G401 (cell line): Measurements from ENCODE around the gene ZNF778. TPM values are rescaled to one million over a fixed set of nuclear protein-coding genes. Genes with fewer than 3 reads are reported as not detected.

Experiments
- DNase-seq: peaks from one replicate; pipeline ENCODE4 v3.0.0-alpha.2; 2015; ENCODE audit warnings: low spot score
- in situ Hi-C: cut with HindIII; loops from 2 replicates; pipeline ENCODE4 v1.10.0; 2016; ENCODE audit warnings: low sequenced_read_pairs, mixed read lengths
- total RNA-seq: library from RNA; depleted of rRNA; stranded (reverse); fragments of >200 nt; shearing (Covaris generic); gene quantifications from 2 replicates; pipeline ENCODE4 v1.2.3, GENCODE V29; 2014; rRNA removed

The ZNF778 gene
- total RNA-seq = 8.3 and 23.0 TPM in 2 replicates

DNA sequence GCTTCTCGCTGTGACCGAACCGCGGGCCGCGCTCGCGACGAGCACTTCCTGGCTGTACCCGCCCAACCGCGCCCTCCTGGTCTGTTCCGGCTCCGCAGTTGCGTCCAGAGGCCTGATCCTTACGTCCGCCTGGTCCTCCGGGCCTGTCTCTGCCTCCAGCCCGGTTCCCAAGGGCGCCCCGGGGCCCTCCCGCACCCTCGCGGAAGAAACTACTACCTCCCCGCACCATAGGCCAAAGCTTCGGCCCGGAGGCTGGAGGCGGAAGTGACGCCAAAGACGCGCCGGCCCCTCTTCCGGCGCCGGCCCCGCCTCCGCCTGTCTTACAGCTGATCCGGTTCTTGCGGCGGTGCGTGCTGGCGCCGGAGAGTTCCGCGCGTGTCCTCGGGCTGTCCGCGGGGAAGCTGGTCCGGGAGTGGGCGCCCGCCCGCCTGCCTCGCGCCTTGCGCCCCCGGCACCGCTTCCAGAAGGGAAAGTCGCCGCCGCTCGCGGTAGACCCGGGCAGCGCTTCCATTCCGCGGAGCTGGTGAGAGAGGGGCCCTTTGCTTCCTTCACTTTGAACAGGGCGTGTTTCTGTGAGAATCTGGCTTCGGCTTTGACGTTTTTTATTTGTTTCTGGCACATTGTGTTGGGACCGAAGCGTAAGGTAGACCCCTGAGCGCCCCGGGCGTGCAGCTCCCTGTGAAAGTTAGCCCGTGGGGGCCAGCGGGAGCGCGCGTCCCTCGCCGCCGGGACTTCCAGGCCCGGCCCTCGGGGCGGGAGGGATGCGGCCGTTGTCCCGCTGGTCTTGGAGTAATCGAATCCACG, at the start of gene ZNF778:
ZNF778 (plus strand) TSS at position 316 of the 804 bp plus-strand sequence. CDS start 3,425 bp downstream, outside the sequence.
- in situ Hi-C loops = no loop called here
- DNase-seq = peak; percentile 87

DNA sequence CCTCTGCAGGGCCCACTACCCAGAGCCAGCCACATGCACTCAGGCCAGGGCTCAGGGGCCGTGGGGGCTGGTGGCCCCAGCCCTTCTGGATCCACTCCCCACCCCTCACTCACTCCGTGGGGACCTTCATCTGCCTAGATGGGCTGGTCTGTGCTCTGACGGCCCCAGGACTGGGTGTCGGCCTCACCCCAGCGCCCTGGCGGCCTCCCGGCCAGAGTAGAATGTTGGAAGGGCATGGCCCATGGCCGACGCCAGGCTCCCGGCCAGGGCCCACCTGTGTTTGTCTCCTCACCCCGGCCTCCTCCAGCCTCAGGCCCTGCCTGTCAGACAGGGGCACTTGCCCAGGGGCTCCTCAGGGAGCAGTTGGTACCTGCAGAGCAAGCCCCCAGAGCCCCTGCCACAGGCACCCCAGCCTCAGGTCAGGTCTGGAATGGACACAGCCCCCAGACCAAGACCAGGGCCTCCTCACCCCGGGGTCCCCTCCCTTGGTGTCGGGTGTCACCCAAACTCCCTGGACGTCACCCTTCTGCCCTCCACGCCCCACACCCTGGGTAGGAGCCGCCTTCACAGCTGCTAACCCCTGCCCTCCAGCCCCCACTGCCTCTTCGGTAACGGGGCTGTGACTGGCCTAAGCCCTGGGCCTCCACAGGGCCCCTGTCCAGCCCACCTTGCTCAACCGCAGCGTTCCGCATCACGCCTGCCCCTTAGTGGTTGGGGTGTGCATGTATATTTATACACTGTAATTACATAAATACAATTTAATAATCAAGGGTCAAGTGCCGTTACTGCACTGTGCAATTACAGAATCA, 48.9 kb upstream of the ZNF778 start:
- DNase-seq = no peak
- in situ Hi-C loops = no loop called here

DNA sequence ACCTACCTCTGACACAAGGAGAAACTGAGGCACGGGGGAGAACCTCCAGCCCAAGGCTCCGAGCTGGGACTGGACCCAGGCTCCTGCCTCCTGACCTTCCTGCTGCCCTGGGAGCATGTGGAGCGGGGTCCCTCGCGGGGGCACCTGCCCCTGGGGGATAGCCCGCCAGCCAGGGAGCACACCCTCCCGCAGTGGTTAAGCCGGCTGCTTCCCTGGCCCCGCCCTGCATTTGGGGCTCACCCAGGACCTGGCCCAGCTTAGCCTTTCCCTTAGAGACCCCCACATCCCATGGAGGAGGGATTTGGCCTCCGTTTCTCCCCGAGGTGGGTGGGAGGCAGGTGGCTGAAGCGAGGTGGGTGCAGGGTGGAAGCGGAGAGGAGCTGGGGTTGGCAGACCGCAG, 47.7 kb upstream of the ZNF778 start:
- no peak for DNase-seq
- in situ Hi-C loops = no loop called here

DNA sequence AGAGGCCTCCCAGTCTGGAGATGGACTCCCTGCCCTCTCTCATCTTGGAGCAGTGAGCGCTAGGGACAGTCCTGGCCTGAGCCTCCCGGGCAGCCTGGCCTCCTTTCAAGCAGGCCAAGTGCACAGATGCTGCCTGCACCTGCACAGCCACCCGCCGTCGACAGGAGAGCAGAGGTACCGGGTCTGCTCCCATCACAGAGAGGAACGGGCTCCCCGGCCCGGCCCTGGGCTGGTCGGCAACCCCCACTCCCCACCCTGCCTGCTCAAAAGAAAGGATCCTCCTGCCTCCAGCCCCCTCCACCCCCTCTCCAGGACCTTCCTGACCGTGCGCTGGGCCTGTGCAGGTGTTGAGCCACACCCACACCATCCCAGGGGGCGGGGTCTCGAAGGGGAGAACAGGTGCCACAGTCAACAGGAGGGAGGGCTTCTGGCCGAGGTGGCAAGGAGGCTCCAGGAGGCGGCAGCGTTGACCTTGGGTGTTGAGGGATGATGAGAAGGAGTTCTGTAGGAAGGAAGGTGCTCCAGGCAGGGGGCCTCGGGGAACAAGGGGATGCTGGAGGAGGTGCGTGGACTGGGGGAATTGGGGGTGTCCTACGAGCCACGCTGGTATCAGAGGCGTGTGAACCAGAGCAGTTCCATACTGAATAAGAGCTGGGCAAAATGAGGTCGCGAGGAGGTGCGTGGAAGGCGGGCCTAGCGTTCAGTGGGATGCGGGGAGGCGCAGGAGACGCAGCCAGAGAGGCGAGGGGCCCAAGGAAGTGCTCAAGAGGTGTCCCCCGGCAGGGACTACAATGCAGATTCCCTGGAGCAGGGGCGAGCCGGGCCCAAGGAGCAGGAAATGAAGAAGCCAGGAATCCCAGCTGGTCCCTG, 46.9 kb upstream of the ZNF778 start:
- in situ Hi-C loops = no loop called here

DNA sequence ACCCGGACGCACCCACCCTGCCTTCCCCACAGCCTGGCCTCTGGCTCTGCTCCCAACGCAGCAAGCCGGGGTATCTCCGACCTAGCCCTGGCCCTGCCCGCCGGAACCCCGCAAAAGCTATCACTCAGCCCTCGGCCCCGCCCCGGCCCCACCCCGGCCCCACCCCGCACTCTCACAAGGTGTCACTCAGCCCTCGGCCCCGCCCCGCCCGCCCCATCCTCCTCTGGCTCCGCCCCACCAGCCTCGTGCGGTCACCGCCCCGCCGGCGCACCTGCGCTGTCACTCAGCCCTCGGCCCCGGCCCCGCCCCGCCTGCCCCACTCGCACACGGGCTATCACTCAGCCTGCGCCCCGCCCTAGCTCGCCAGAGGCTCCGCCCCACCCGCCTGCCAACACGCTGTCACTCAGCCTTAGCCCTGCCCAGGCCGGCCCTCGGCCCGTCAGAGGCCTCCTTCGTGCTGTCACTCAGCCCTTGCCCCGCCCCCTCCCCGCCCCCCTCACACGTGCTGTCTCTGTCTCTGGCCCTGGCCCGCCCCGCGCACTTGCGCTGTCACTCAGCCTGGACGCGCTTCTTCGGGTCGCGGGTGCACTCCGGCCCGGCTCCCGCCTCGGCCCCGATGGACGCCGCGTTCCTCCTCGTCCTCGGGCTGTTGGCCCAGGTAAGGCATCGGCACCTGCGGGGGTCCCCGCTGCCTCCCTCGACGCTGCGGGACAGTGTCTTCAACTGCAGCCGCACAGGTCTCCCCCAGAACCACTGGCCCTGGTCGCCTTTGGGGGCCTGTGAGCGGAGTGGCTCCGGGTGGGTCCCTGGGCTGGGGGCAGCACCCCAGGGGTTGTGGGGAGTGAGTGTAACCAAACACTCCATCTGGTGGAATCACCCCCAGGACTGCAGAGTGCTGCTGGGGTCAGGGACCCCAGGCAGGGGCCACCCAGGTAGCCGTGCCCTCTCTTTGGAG, 46.0 kb upstream of the ZNF778 start, which contains the start of gene CDH15:
CDH15 (plus strand) TSS at position 533 of the 955 bp plus-strand sequence; CDS start at position 617, 84 bp downstream.
- in situ Hi-C loops = no loop called here
- peak; percentile 99 for DNase-seq

More for the DNA sequence above, 46.9 kb upstream of the ZNF778 start:
- peak; percentile 53 for DNase-seq

DNA sequence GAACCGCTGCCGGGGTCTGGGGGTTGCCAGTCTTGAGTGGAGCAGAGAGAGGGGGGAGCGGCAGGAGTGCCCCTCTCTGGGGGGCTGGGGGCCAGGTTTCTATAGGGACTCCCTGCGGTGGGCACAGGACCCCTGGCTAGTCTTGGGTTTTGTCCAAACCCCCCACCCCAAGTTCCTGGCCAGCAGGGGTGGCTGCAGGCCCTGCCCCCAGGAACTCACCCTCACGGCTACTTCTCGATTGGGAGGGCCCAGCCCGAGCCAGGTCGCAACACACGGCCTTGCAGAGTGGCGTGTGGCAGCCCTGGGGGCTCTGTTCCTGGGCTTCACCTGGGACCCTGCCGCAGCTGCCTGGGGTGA, 45.4 kb upstream of the ZNF778 start:
- peak; percentile 26 for DNase-seq
- in situ Hi-C loops = no loop called here

DNA sequence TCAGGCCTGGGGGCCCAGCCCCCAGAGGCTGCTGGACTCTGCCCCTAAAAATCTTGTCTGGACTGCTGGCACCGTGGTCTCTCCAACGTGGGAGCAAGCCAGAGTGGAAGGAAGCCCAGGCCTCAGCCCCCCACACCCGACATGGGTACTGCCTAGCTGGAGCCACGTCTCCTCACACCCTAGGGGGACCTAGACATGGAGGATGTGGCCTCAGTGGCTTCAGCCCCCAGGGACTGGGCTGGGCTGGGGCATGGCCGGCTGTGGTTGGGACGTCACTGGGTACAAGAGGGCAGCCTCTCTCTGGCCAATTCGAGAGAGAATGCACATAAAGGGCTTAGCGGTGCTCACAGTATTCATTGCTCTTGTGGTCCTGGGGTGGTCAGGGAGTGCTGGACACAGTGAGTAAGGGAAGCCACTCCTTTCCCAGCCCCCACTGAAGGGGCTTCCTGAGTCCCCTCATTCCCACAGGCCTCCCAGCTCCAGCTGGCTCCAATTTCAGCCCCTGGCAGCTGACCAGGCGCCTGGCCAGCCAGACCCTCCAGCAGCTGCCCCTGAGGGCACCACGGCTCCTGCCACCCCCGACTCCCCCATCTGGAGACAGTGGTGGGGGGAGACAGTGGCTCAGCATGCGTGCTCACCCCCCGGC, 44.9 kb upstream of the ZNF778 start:
- DNase-seq = peak; percentile 41
- in situ Hi-C loops = no loop called here

DNA sequence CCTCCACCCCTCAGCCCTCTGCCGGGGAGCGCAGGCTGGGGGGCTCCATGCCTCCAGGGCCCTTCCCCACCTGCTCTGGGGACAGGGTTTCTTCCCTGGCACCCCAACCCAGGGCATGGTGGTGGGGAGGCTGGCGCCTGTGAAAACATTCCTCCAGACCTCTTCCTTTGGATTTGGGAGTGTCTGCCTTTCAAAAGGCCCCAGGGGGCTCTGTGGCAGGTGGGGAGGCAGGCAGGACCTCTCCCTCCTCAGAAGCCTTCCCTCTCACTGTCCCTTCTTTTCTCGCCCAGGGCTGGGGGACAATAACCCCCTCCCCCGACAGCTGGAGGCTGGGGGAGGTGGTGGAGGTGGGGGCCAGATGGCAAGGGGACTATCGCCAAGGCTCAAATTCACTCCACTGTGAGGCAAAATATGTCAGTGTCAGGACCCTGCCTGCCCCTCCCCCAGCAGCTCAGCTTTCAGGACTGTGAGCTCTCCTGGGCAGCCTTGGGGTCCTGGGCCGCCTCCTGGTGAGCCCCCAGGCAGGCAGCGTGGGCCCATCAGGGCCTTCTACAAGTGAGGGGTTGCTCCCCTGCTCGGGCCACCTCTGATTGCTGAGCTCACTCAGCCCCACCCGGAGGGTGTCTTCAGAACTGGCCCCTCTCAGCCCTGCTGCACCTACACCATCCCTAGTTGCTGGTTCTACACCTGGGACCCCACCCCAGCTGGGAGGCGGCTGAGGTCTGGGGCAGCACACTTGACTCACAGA, 44.2 kb upstream of the ZNF778 start:
- DNase-seq = peak; percentile 28
- in situ Hi-C loops = no loop called here

DNA sequence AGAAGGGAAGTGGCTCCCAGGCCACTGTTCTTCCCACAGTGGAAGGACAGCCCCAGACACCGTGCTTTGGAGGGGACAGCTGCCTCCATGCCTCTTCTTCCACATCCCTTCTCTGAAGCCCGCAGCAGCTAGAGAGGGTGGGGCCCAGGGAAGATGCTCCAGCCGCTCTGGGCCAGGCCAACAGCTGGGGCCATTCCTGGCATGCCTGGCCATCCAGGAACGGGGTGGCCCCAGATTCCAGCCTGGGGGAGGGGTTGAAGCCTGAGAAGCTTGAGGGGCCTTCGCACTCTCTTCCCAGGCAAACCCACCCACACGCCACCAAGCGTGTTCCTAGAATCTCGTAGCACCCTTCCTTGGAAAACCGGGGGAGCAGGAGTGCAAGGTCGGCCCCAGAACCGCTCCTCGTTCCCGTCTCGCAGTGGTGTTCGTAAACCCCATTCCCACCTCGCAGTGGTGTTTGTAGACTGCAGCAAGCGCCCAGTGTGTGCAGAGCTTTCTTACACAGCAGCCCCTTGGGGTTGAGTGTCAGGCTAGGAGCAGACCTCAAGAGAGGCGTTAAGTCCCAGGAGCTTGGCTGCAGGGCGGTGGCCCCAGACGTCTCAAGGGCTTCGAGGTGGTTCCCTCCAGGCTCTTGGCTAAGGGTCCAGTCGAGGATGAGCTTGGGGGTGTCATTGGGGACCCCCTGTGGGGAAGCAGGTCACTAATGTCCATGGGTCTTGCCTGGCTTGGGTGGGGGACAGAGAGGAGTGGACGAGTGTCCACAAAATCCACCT, 43.3 kb upstream of the ZNF778 start:
- DNase-seq = peak; percentile 28
- in situ Hi-C loops = no loop called here

DNA sequence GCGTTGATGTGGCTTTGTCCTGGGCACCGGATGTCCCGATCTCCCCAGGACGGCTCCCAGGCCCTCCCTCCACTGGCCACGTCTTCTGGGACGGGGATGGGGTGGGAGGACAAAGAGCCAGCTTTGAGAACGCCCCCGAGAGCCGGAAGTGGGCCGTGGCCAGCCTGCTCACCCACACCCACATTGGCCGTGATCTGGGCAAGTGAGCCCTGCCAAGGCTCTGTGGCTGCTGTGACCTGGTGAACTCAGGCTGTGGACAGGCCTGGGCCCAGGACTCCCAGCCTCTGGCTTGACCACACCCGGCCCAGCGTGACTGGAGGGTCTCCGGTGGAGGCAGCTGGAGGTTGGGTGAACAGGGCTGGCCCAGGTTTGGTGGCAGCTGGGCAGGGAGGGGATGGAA, 42.6 kb upstream of the ZNF778 start:
- in situ Hi-C loops = no loop called here
- DNase-seq = no peak

DNA sequence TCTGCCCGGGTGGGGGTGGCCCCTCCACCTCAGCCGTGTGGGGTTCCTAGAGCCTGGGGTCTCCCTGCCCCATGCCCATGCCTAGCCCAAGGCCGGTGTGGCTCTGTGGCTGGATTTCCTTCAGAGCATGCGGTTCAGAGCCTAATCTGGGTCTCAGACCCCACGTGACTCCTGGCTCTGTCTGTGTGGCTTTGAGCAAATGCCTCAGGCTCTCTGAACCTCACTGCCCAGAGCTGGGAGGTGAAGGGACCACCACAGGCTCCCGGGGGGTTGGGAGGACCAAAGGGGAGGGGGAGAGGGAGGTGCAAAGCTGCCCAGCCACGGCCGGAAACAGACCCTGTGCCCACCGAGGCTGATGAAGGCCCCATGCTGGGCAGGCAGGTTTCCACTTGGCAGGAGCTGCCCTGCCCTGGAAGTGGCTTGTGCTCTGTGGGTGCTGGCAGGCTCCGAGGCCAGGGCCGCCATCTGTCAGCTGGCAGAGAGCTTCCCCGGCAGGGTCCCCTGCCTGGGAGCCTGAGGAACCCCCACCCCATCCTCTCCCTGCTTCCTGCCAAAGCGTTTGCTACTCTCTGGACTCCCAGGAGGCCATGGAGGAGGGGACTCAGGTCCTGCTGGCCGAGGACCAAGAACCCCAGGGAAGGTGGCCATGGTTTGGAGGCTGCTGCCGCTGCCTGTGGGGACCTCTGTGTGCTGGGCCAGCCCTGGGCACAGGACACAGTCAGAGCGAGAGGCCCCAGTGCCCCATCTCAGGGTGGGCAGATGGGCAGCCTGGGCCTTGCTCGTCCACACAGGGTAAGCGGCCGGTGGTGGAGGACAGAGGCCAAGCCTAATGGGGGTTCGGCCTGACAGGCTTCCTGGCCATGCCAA, 42.0 kb upstream of the ZNF778 start:
- in situ Hi-C loops = no loop called here
- peak; percentile 95 for DNase-seq

DNA sequence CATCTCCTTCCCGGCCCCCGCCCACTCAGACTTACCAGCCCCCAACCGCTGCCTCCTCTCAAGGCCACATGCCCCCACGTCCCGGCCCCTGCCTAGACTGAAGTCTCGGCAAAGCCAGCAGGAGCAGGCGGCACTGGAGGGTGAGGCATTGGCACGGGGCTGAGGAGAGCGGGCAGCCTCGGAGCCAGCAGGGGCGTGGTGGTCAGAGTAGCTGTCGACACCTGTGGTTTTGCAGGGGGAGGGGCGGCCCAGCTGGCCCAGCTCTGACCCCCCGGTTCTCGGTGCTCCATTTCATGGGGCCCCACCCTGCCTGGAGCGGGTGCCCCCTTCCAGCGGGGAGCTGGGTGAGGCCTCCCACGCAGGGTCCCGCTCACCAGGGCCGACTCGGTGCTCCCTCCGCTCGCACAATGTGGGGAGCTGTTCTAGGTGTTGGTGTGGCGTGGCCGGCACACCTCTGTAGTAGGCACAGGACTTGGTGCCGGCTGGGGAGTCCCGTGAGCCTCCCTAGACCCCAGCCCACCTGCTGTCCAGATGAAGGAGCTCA, 41.3 kb upstream of the ZNF778 start:
- no peak for DNase-seq
- in situ Hi-C loops = no loop called here

DNA sequence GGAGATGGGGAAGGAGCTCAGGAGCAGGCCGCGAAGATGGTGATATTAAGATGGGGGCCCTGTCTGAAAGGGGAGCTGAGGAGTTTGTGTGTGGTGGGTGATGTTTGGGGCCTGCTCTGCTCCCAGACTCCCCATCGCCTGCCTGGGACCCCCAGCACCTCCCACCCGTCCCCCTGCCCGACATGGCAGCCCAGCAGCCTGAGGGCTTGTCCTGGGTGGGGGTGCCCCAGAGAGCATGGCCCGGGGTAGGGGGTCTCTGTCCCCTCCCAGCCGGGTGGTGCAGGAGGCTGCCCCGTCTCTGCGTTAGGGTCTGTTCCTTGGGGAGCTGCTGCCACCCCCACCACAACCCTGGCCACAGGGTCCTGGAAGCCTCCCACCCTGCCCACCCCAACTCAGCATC, 40.8 kb upstream of the ZNF778 start:
- in situ Hi-C loops = no loop called here
- DNase-seq = no peak

DNA sequence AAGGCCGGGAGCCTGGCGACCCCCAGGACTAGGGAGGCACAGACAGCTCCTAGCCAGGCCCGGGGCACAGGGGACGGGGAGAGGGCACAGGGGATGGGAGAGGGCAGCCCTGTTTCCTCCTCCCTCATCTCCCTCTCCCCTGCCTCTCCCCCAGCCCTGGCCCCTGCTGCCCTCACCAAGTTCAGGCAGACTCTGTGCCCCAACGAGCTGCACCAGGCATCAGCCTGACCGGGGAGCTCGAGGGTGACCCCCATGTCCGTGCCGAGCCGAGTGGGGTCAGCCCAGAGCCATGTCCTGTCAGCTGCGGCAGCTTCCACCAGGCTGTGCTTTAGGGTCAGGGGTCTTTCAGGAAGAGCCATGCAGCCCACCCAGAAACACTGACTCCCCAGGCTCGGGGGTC, 40.0 kb upstream of the ZNF778 start:
- no peak for DNase-seq
- in situ Hi-C loops = no loop called here

DNA sequence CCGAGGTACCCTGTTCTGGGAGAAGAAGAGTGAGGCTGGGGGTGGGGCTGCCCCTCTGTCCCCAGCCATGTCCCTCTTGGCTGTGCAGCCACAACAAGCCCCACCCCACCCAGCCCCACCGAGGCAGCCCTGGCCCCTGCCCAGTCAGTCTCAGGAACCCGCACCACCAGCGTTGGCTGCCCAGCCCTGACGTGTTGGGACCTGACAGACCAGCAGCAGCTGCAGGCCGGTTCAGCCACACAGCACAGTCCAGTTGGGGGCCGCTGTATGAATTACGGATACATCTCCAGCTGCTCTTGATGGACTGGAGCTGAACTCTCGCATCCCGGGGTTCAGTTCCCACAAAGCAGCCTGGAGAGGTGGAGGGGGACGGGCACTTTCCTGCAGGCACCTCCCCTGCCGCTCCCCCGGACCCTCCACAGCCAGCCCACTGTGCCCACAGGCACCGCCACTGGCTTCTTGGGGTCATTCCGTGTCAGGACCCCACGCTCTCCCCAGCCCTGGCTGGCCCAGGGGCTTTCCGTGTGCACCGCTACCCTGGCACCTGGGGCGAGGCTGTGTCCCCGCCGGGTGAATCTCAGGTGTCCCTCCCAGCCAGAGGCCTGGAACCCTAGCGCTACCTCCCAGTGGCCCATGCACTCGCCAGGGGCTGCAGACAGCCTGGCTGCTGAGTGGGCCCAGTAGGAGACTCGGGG, 38.9 kb upstream of the ZNF778 start:
- in situ Hi-C loops = no loop called here
- no peak for DNase-seq
